KMS-11 (cell line): ENCODE results near the gene IQCE.

Experiments
- H2AFZ ChIP-seq: fragments of 200-600 bp; sonication (generic); 2 replicates; pipeline ENCODE4 v1.6.1; 2016; ENCODE audit warnings: antibody characterized with exemption, mixed run types, low read depth
- H3K27ac ChIP-seq: fragments of 200-600 bp; sonication (generic); 2 replicates; pipeline ENCODE4 v1.6.1; 2016; ENCODE audit warnings: mild to moderate bottlenecking, mixed run types
- H3K27me3 ChIP-seq: fragments of 200-600 bp; sonication (generic); 2 replicates; pipeline ENCODE4 v1.6.1; 2017; ENCODE audit warnings: mild to moderate bottlenecking, low read depth, mixed run types, moderate library complexity; ENCODE audit not compliant: insufficient read depth
- H3K36me3 ChIP-seq: fragments of 200-600 bp; sonication (generic); 2 replicates; pipeline ENCODE4 v1.6.1; 2017; ENCODE audit warnings: mild to moderate bottlenecking, mixed run types; ENCODE audit not compliant: insufficient read depth
- H3K4me1 ChIP-seq: fragments of 200-600 bp; sonication (generic); 2 replicates; pipeline ENCODE4 v1.6.1; 2016; ENCODE audit warnings: mild to moderate bottlenecking, low read depth, mixed run types; ENCODE audit not compliant: poor library complexity, severe bottlenecking
- H3K4me2 ChIP-seq: fragments of 200-600 bp; sonication (generic); 2 replicates; pipeline ENCODE4 v1.7.0; 2016; ENCODE audit warnings: mild to moderate bottlenecking, mixed run types
- H3K4me3 ChIP-seq: fragments of 200-600 bp; sonication (generic); IDR thresholded peaks from 2 replicates; pipeline ENCODE4 v1.6.1; 2017; ENCODE audit warnings: low read depth, low read length, mixed read lengths; ENCODE audit not compliant: insufficient read depth
- H3K79me2 ChIP-seq: fragments of 200-600 bp; sonication (generic); 2 replicates; pipeline ENCODE4 v1.6.1; 2016; ENCODE audit warnings: low read depth, mixed run types; ENCODE audit not compliant: insufficient read depth
- H3K9ac ChIP-seq: fragments of 200-600 bp; sonication (generic); 2 replicates; pipeline ENCODE4 v1.6.1; 2016; ENCODE audit warnings: mild to moderate bottlenecking, mixed run types
- H4K20me1 ChIP-seq: fragments of 200-600 bp; sonication (generic); 2 replicates; pipeline ENCODE4 v1.6.1; 2016; ENCODE audit warnings: mild to moderate bottlenecking, mixed run types; ENCODE audit not compliant: insufficient read depth
- CTCF ChIP-seq: fragments of 200-600 bp; sonication (generic); conservative IDR thresholded peaks from 2 replicates; pipeline ENCODE4 v1.6.1; 2017; ENCODE audit warnings: low read depth, mild to moderate bottlenecking, antibody characterized with exemption, low read length, moderate library complexity, mixed read lengths

The IQCE gene

GRCh38 chr7:2643386-2644219 is 84.8 kb downstream of the IQCE start:
- Histone ChIP-seq H3K27me3 (no peaks in the 10 kb centered on the region), H3K4me2 (no peak overlapping the region), H4K20me1 (no peaks in the 10 kb centered on the region), H3K79me2 (no peaks in the 10 kb centered on the region), H3K36me3 (no peaks in the 10 kb centered on the region), H3K4me1 (peaks cover 8% of the 10 kb centered on the region), H3K4me3 (no peak overlapping the region), H3K9ac (no peak overlapping the region), H3K27ac (no peak overlapping the region), H2AFZ (no peak overlapping the region)
- TF ChIP-seq CTCF, result peak; percentile 38; the same call in 1 of the 2 replicates

GRCh38 chr7:2644220-2644561 is 85.4 kb downstream of the IQCE start:
- no peak for TF ChIP-seq CTCF
- Histone ChIP-seq H4K20me1 (no peaks in the 10 kb centered on the region), H3K27me3 (no peaks in the 10 kb centered on the region), H3K79me2 (no peaks in the 10 kb centered on the region), H3K4me2 (no peak overlapping the region), H3K36me3 (no peaks in the 10 kb centered on the region), H2AFZ (no peak overlapping the region), H3K27ac (no peak overlapping the region), H3K9ac (no peak overlapping the region), H3K4me3 (no peak overlapping the region), H3K4me1 (peaks cover 8% of the 10 kb centered on the region)

- H3K79me2 ChIP-seq, result no peaks in the 10 kb centered on the region
- TF ChIP-seq CTCF, result no peak
- H3K27ac ChIP-seq, result no peak overlapping the region
- no peak overlapping the region for H3K4me3 ChIP-seq
- H3K9ac ChIP-seq, result no peak overlapping the region
- no peaks in the 10 kb centered on the region for H4K20me1 ChIP-seq
- peaks cover 8% of the 10 kb centered on the region for H3K4me1 ChIP-seq
- H3K27me3 ChIP-seq, result no peaks in the 10 kb centered on the region
- H3K4me2 ChIP-seq, result 0 out of 2 replicates have a peak overlapping the region, but pooled peaks have one; percentile 26
- H2AFZ ChIP-seq, result peak overlapping the region; percentile 30; the same call in 1 of the 2 replicates
- H3K36me3 ChIP-seq, result no peaks in the 10 kb centered on the region
These were observed 85.9 kb downstream of the IQCE start for GRCh38 chr7:2644562-2645273.

GRCh38 chr7:2645274-2645868 is 86.6 kb downstream of the IQCE start:
- TF ChIP-seq CTCF, result no peak
- Histone ChIP-seq H3K27me3 (no peaks in the 10 kb centered on the region), H3K4me1 (peaks cover 8% of the 10 kb centered on the region), H3K27ac (no peak overlapping the region), H3K36me3 (no peaks in the 10 kb centered on the region), H3K4me3 (no peak overlapping the region), H3K4me2 (0 out of 2 replicates have a peak overlapping the region, but pooled peaks have one; percentile 26), H3K9ac (no peak overlapping the region), H3K79me2 (no peaks in the 10 kb centered on the region), H4K20me1 (no peaks in the 10 kb centered on the region), H2AFZ (peak overlapping the region; percentile 30; the same call in 1 of the 2 replicates)
